ENCODE measurements around the gene GRIN2D.

- TF ChIP-seq CTCF (IDR thresholded peaks at IDR 0.05; ENCODE audit: borderline replicate concordance, extremely low read depth, low read length, poor library complexity, severe bottlenecking) = no peak
- no peak for TF ChIP-seq EZH2 (IDR thresholded peaks at IDR 0.05; ENCODE audit: borderline replicate concordance, low read depth, low read length, severe bottlenecking)
These were observed 48.9 kb downstream of the GRIN2D start for GRCh38 chr19:48442116-48443035.
